Fibroblast of the aortic adventitia (primary cell): Measurements from ENCODE around the gene NEU4. TPM values are rescaled to one million over a fixed set of nuclear protein-coding genes. Genes with fewer than 3 reads are reported as not detected.
"Not testable (repeated sequence)": the region's sequence is repeated elsewhere in the genome, so short reads cannot be mapped to it uniquely, and the experiment has no call there.

Experiments used
- DNase-seq: peaks from one replicate; pipeline ENCODE4 v3.0.0-alpha.2; 2010; ENCODE audit warnings: low read depth
- H3K4me3 ChIP-seq: 2 replicates; pipeline ENCODE4 v1.5.1; 2011; ENCODE audit warnings: low read depth, mild to moderate bottlenecking, control low read depth, low read length, moderate library complexity
- CTCF ChIP-seq: IDR thresholded peaks from 2 replicates; pipeline ENCODE4 v1.5.1; 2011; ENCODE audit warnings: mild to moderate bottlenecking, low read length, control low read depth, inconsistent platforms; ENCODE audit not compliant: insufficient read depth
- total RNA-seq: library from RNA; depleted of rRNA; stranded (reverse); fragments of >200 nt; gene quantifications from 2 replicates; pipeline ENCODE4 v1.2.3, GENCODE V29; 2012; ENCODE audit warnings: low replicate concordance

The NEU4 gene
- total RNA-seq, 1 donor: not detected

GRCh38 chr2:241775223-241776177 lies 33.5 kb upstream of the NEU4 start:
- no peak for TF ChIP-seq CTCF
- no peak for DNase-seq

GRCh38 chr2:241776336-241777169 lies 32.4 kb upstream of the NEU4 start, which contains the start of gene GAL3ST2:
Gene GAL3ST2 (plus strand): TSS chr2:241776822. CDS start chr2:241776956, 134 bp downstream.
- DNase-seq: no peak
- no peak within 1 kb of the TSS for H3K4me3 ChIP-seq
- TF ChIP-seq CTCF: no peak

More at GRCh38 chr2:241775223-241776177, 33.5 kb upstream of the NEU4 start:
- no peak overlapping the region for H3K4me3 ChIP-seq

GRCh38 chr2:241777170-241777685 lies 31.8 kb upstream of the NEU4 start:
- no peak for TF ChIP-seq CTCF
- no peak overlapping the region for H3K4me3 ChIP-seq
- DNase-seq: no peak

- no peak for DNase-seq
- no peak overlapping the region for H3K4me3 ChIP-seq
- TF ChIP-seq CTCF: no peak
These were observed 31.0 kb upstream of the NEU4 start for GRCh38 chr2:241777686-241778627.

- no peak for TF ChIP-seq CTCF
- no peak overlapping the region for H3K4me3 ChIP-seq
- DNase-seq: no peak
These were observed 27.9 kb upstream of the NEU4 start for GRCh38 chr2:241780939-241781569.

- not testable (repeated sequence) for DNase-seq, H3K4me3 ChIP-seq
These were observed 26.9 kb upstream of the NEU4 start for GRCh38 chr2:241782053-241782452.
